Gastroesophageal sphincter (tissue), 4 donors: ENCODE data around the gene OR2AG1. TPM values are rescaled to one million over a fixed set of nuclear protein-coding genes. Genes with fewer than 3 reads are reported as not detected.

Source experiments
- ATAC-seq: fragments of 150-250 bp; one replicate; pipeline ENCODE4 v1.9.1; 2016; ENCODE audit warnings: mild to moderate bottlenecking, moderate library complexity
- H3K27ac ChIP-seq, 4 donors: fragments of 200-600 bp; sonication (generic) in 3 of 4; 1 replicate in 3 of 4; 2 replicates in 1 of 4; pipeline ENCODE4 v1.5.1; 2016 to 2019
- H3K27me3 ChIP-seq: fragments of 200-600 bp; sonication (generic); one replicate; pipeline ENCODE4 v1.5.1; 2019
- H3K36me3 ChIP-seq, 2 donors: fragments of 200-600 bp; sonication (generic); one replicate each; pipeline ENCODE4 v1.5.1; 2019; ENCODE audit warnings: control low read depth in 1 of 2
- H3K4me1 ChIP-seq, 3 donors: fragments of 200-600 bp; sonication (generic); 1 replicate in 2 of 3; 2 replicates in 1 of 3; pipeline ENCODE4 v1.5.1; 2016 to 2019; ENCODE audit warnings: control low read depth in 2 of 3
- H3K4me3 ChIP-seq, 2 donors: fragments of 200-600 bp; sonication (generic); one replicate each; pipeline ENCODE4 v1.5.1; 2019; ENCODE audit warnings: mild to moderate bottlenecking in 1 of 2, moderate library complexity in 1 of 2
- H3K9me3 ChIP-seq, 3 donors: fragments of 200-600 bp; sonication (generic); one replicate each; pipeline ENCODE4 v1.5.1; 2017 to 2019; ENCODE audit warnings: control low read depth in 2 of 3
- EP300 ChIP-seq: sonication (generic); formaldehyde crosslinking; IDR thresholded peaks from one replicate; pipeline ENCODE4 v1.6.1; 2017; ENCODE audit warnings: antibody characterized with exemption, mild to moderate bottlenecking
- POLR2A ChIP-seq, 2 donors: fragments of 450-650 bp; IDR thresholded peaks; one replicate each; pipeline ENCODE4 v1.6.1; 2017; ENCODE audit warnings: antibody characterized with exemption in 2 of 2, mild to moderate bottlenecking in 2 of 2, moderate library complexity in 1 of 2
- WGBS, 2 donors: methylation state at CpG; one replicate each; pipeline ENCODE4 v1.1.5; 2018; ENCODE audit warnings: low coverage in 1 of 2; 5-methylcytosine and 5-hydroxymethylcytosine counted together
- total RNA-seq, 4 donors: library from RNA; depleted of rRNA; stranded (reverse); fragments of >200 nt; gene quantifications; one replicate each; pipeline ENCODE4 v1.1.0, GENCODE V29; 2016

Gene OR2AG1
- total RNA-seq, 4 donors from 2014 or later: not detected

DNA sequence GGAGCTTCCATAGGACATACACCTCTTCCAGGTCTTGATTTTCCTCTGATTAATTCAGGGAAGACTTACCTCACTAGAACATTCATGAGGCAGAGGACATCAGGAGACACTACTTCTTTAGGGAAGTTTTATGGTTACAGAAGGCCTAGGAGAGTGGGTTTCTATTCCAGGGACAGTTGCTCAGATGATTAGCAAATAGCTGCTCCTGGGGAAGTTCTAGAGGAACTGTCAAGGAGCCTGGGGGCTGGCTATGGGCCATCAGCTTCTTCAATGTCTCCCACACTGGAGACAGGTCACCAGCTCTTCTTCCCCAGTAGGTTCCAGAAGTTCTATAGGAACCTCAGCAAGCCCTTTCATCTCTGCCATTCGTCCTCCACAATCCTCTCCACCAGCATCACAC is 51.2 kb downstream of the OR2AG1 start:
- H3K4me1 ChIP-seq: no peaks in the 10 kb centered on the region
- WGBS, 2 donors: 60 to 82% methylated on average over 1 of the region's 1 CpG

More for the DNA sequence above, 51.2 kb downstream of the OR2AG1 start:
- ATAC-seq: no peak
- Histone ChIP-seq H3K27me3 (peaks cover 3% of the 10 kb centered on the region), H3K4me3 (no peak overlapping the region), H3K9me3 (no peaks in the 10 kb centered on the region), H3K27ac (no peak overlapping the region), H3K36me3 (no peaks in the 10 kb centered on the region)
- TF ChIP-seq POLR2A (IDR thresholded peaks at IDR 0.05) (no peak), EP300 (no peak)

Other genes starting within 250 kb of the OR2AG1 start
- 10 to 100 TPM; 25.7 to 32.4 (median 28.1) TPM for gene RRP8, start 179.4 kb upstream of the OR2AG1 start, total RNA-seq
- gene ILK, start 179.2 kb upstream of the OR2AG1 start, total RNA-seq: 100 to 1,000 TPM; 395 to 658 (median 466) TPM
- 10 to 100 TPM; 21.7 to 41.1 (median 35.4) TPM for gene TAF10, start 170.8 kb upstream of the OR2AG1 start, total RNA-seq
- 10 to 100 TPM; 67.6 to 84.4 (median 76.9) TPM for gene TPP1, start 163.6 kb upstream of the OR2AG1 start, total RNA-seq
- gene DCHS1, start 127.2 kb upstream of the OR2AG1 start, total RNA-seq: 10 to 100 TPM; 22.2 to 59.8 (median 37.8) TPM
- gene MRPL17, start 99.7 kb upstream of the OR2AG1 start, total RNA-seq: 10 to 100 TPM; 12.6 to 35.0 (median 18.6) TPM
- not detected for gene OR2AG2, start 11.0 kb upstream of the OR2AG1 start, total RNA-seq
- gene OR6A2, start 16.7 kb downstream of the OR2AG1 start, total RNA-seq: under 1 TPM in 2 of 4 donors, not detected in 2; 0.08 to 0.13 TPM
- not detected for gene OR10A5, start 62.7 kb downstream of the OR2AG1 start, total RNA-seq
- gene OR10A2, start 80.0 kb downstream of the OR2AG1 start, total RNA-seq: under 1 TPM in 1 of 4 donors, not detected in 3; 0.12 TPM
- not detected for gene OR10A4, start 93.6 kb downstream of the OR2AG1 start, total RNA-seq
- under 1 TPM in 1 of 4 donors, not detected in 3; 0.31 TPM for gene OR2D2, start 109.5 kb downstream of the OR2AG1 start, total RNA-seq
- not detected for gene OR2D3, start 138.0 kb downstream of the OR2AG1 start, total RNA-seq
- under 1 TPM; 0.20 to 0.54 (median 0.36) TPM for gene ZNF215, start 143.4 kb downstream of the OR2AG1 start, total RNA-seq
- gene ZNF214, start 237.3 kb downstream of the OR2AG1 start, total RNA-seq: 1 to 10 TPM; 2.1 to 4.0 (median 3.5) TPM
- gene NLRP14, start 237.5 kb downstream of the OR2AG1 start, total RNA-seq: not detected